NCI-H82 treated with DMSO at 0.1 percent for 48 hours (cell line): ENCODE measurements around the gene INSIG1.

Experiments used
- DNase-seq: peaks from one replicate; lab custom pipeline; 2025; ENCODE audit not compliant: unreplicated experiment; lab: John Stamatoyannopoulos, UW

The INSIG1 gene

DNA sequence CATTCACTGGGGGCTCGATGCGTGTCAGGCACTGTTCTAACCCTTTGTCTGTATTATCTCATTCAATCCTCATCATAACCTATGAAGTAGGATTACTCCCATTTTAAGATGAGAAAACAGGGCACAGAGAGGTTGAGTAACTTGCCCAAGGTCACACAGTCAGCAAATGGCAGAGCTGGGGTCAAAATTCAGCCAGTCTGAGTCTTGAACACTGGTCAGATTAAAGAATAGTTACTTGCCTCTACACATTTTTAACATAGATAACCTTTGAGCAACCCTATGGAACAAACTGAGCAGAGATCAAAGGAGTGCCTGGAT is 27.2 kb downstream of the INSIG1 start:
- no peak for DNase-seq

- no peak for DNase-seq
Observed at GRCh38 chr7:155326385-155326784, 28.7 kb downstream of the INSIG1 start.

DNA sequence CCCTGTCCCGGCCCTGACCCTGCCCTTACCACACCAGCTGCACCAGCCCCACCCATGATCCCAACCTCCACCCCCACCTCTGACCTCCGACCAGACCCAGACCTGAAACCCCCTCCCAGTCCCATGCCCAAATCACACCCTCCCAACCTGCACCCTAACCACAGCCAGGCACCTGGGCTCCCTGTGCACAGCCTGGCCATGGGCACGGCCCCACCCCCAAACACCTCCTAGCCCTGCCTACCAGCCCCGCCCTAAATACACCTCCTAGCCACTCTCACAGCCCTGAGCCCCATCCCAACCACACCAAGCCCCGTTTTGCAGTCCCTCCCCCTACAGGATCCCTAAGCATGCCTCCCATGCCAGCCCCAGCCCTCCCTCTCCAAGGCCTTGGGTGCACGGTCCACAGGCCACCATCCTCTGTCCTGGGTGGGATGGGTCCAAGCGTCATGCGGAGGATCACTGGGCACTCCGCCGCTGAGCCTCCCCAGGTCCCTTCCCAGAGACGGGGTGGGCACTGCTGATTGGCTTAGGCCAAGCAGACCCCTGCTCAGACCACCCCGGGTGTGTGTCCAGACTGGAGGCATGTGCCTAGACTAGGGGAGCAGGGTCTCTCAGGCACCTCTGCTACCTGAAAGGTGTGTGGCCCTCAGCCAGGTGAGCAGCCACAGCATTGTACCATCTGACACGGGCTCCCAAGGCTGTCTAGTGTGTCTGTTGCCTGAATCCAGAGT is 30.1 kb downstream of the INSIG1 start:
- no peak for DNase-seq

- DNase-seq, result no peak
Observed at GRCh38 chr7:155329225-155329624, 31.5 kb downstream of the INSIG1 start.

DNA sequence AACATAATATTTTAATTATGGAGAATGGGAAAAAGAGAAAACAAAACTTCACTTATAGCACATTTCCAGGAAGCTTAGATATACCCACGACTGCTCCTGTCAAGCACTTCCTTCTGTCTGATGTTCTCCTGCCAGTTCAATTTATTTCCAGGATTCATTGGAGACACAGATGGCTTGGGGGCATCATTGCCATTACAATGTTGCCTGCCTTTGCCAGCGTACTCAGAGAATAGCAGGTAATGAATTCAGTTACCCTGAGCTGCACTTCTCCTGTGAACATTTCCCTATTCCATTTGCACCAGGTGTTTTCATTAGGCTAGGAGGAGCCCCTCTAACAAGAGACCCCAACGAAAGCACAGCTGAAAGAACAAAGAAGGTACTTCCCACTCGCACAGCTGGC is 33.7 kb downstream of the INSIG1 start:
- no peak for DNase-seq

- no peak for DNase-seq
Observed at GRCh38 chr7:155333346-155334234, 35.9 kb downstream of the INSIG1 start.

GRCh38 chr7:155336812-155337602 is 39.3 kb downstream of the INSIG1 start:
- peak; percentile 37 for DNase-seq

DNA sequence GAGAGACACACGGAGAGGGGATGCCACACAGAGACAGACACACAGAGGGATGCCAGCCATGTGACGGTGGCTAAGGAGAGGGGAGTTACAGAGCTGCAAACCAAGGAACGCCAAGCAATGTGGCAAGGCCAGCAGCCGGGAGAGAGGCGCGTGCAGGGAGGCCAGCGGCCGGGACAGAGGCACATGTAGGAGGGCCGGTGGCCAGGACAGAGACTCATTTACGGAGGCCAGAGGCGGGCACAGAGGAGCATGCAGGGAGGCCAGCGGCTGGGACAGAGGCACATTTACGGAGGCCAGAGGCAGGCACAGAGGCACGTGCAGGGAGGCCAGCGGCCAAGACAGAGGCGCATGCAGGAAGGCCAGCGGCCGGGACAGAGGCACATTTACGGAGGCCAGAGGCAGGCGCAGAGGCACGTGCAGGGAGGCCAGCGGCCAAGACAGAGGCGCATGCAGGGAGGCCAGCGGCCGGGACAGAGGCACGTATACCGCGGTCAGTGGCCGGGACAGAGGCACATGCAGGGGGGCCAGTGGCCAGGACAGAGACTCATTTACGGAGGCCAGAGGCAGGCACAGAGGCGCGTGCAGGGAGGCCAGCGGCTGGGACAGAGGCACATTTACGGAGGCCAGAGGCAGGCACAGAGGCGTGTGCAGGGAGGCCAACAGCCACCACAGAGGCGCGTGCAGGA is 40.4 kb downstream of the INSIG1 start:
- no peak for DNase-seq

- no peak for DNase-seq
Observed at GRCh38 chr7:155338632-155339320, 41.1 kb downstream of the INSIG1 start.

- no peak for DNase-seq
Observed at GRCh38 chr7:155339474-155339873, 41.8 kb downstream of the INSIG1 start.

DNA sequence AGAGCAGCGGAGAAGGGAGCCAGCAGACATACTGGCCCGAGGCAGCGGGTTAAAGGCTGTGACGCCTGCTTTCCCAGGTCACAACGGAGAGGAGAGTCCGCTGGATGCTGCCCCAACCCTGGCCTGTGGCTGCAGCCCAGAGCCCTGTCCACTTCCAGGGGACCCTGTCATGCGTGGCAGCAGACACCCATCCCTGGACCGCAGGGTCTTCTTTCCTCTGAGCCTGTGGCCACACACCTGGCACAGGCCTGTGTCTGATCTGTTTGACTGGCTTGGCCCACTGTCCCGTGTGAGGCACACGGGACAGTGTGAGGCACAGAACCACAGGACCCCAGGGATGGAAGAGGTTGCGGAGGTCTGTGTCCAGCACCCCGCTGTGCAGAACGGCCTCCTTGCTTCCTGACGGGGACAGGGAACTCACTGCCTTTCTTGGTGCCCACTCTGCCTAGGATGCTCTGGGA is 42.4 kb downstream of the INSIG1 start:
- DNase-seq, result no peak

DNA sequence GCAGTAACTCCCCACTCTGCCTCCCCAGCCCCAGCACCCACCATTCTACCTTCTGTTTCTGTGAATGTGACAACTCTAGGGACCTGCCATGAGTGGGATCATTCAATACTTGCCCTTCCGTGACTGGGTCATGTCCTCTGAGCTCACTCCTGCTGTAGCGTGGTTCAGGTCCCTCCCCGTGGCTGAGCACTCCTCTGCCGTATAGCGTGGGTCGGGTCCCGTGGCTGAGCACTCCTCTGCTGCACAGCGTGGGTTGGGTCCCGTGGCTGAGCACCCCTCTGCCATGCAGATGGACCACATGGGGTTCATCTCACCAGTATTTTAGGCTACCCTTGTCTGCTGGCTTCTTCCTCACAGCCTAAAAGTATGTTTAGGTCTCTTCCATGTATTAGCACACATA is 43.0 kb downstream of the INSIG1 start:
- no peak for DNase-seq

DNA sequence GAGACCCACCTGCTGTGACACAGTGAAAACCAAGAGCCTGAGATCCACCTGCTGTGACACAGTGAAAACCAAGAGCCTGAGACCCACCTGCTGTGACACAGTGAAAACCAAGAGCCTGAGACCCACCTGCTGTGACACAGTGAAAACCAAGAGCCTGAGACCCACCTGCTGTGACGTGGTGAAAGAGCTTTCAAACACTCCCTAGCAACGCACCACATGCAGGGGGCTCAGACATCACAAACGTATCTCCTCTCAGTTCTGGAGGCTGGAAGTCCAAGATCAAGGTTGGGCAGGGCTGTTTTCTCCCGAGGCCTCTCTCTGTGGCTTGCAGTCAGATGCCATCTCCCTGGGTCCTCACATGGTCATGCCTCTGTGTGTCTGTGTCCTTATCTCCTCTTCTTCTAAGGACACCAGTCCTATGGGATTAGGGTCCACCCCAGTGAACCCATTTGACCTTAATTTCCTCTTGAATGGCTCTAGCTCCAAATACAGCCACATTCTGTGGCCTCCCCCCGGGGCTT is 43.8 kb downstream of the INSIG1 start:
- no peak for DNase-seq

DNA sequence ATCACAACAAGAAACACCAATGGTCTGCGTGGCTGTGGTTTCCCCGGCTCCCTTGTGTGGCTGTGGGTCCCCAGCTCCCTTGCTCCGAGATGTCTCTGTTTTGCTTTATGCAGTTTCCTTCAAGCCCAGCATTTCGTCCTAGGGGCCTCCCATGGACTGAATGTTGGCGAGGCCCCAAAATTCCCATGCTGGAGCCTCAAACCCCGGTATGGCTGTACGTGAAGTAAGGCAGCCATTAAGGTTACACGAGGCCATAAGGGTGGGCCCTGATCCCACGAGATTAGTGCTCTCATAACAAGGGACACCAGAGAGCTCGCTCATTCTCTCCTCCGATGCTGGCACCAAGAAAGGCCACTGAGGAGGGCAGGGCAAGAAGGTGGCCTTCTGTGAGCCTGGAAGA is 44.6 kb downstream of the INSIG1 start:
- DNase-seq, result no peak

DNA sequence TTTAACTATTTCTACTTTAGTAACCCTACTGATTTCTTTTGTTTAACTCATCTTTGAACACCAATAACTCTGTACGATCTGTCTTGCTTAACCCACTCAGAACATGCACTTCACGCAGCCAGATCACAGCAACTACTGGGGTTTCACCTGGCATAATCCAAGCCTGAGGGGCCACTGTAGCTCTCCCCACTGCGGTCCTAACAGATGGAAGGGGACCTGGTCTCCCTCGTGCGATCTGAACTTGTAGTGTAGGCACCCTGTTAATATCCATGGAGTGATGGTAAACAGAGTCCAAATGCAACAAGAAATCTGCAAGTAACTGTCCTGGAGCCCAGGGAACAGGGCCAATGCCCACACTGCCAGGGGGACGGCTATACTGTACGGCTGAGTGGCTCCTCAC is 45.5 kb downstream of the INSIG1 start:
- DNase-seq, result no peak

- no peak for DNase-seq
Observed at GRCh38 chr7:155343661-155344121, 46.0 kb downstream of the INSIG1 start.

- no peak for DNase-seq
Observed at GRCh38 chr7:155344270-155344617, 46.6 kb downstream of the INSIG1 start.

DNA sequence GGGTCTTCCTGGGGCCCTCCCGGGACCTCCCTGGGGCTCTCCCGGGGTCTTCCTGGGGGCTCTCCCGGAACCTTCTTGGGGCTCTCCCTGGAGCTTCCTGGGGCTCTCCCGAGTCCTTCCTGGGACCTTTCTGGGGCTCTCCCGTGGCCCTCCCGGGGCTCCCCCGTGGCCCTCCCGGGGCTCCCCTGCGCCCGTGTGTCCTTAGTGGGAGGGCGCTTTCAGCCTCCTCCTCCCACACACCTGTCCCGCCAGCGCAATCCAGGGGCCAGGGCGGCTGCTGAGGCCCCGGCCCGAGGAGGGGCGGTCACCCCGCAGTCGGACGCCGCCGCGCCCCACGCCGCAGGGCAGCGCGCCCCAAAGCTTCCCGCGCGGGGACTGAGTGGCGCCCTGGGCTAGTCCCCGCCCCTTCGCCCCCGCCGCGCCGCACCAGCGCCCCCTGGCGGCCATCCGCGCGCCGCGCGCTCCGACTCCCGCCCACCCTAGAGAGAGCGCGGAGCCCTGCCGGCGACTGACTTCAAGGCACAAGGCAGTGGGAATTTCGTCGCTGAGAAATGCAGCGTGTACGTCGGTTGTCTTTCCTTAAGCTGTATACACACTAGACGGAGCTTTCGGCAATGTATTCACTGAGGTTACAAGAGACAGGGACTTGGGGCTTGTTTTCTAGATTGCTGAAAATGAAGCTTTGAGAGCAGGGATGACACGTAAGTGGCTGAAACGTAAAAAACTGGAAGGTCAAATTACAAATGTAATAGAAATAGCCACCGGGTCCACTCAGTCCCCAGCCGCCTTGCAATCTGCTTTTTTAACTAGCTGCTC is 47.1 kb downstream of the INSIG1 start:
- DNase-seq, result peak; percentile 67

- DNase-seq, result no peak
Observed at GRCh38 chr7:155345490-155345889, 47.8 kb downstream of the INSIG1 start.
